H1 (cell line): ENCODE data around the gene ARHGEF38. TPM values are rescaled to one million over a fixed set of nuclear protein-coding genes. Genes with fewer than 3 reads are reported as not detected.

Experiments
- EZH2 ChIP-seq: fragments of 200-600 bp; sonication (generic); IDR thresholded peaks from 2 replicates; pipeline ENCODE4 v1.7.1; 2012; ENCODE audit warnings: low read depth, mild to moderate bottlenecking, moderate library complexity, low read length, inconsistent platforms; ENCODE audit not compliant: severe bottlenecking
- POLR2AphosphoS5 ChIP-seq: IDR thresholded peaks from 2 replicates; pipeline ENCODE4 v1.6.1; 2011; ENCODE audit warnings: low read depth, low read length
- SRF ChIP-seq: IDR thresholded peaks from 2 replicates; pipeline ENCODE4 v1.6.1; 2011; ENCODE audit warnings: mild to moderate bottlenecking, low read depth, low read length, moderate library complexity
- YY1 ChIP-seq: IDR thresholded peaks from 2 replicates; pipeline ENCODE4 v1.6.1; 2011; ENCODE audit warnings: low read depth, mild to moderate bottlenecking, low read length
- polyA plus RNA-seq, 7 experiments: library from polyadenylated mRNA; depleted of rRNA in 3 of 7; stranded (reverse) in 5 of 7; unstranded in 2 of 7; fragments of >200 nt in 5 of 7; fragments of 200-250 nt in 2 of 7; gene quantifications; 1 replicate in 5 of 7; 2 replicates in 1 of 7; 4 replicates in 1 of 7; pipeline versions ENCODE4 v1.2.1 to v1.2.3, GENCODE V29; 2011 to 2013; ENCODE audit warnings: missing spikeins in 2 of 7, mixed read lengths in 2 of 7
- total RNA-seq: library from RNA; stranded (reverse); fragmentation: NEBNext Ultra II Directional; extraction: Animal tissue kit (Norgen Biotek cat#: 25700); gene quantifications from 2 replicates; pipeline ENCODE4 v1.2.1, GENCODE V29; 2021

Gene ARHGEF38
- total and polyA plus RNA-seq, 2 of the 8 experiments (the other 6 are each of a cell fraction or from before 2014, with no cell fraction given), result not detected

DNA sequence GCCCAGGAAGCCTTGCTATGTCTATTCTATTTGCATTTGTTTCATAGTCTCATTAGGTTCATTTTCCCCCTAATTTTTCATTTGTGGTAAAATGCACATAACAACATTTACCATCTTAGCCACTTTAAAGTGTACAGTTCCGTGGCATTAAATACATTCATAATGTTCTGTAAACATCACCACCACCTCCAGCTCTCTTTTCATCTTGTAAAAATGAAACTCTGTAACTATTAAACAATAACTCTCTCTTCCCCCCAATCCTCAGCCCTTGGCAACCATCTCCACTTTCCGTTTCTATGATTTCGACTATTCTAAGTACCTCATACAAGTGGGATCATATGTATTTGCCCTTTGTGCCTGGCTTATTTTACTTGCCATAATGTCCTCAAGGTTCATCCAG, 19.9 kb downstream of the ARHGEF38 start (continued):
- no peak for TF ChIP-seq EZH2
- no peak for TF ChIP-seq POLR2AphosphoS5
- no peak for TF ChIP-seq YY1
- no peak for TF ChIP-seq SRF
